GM23248 (cell line): ENCODE data around the gene MYO1D. TPM values are rescaled to one million over a fixed set of nuclear protein-coding genes. Genes with fewer than 3 reads are reported as not detected.

ENCODE experiments used
- DNase-seq: peaks from one replicate; pipeline ENCODE4 v3.0.0-alpha.2; 2015
- H2AFZ ChIP-seq: fragments of 200-600 bp; sonication (generic); 2 replicates; pipeline ENCODE4 v1.6.1; 2016; ENCODE audit warnings: antibody characterized with exemption
- H3F3A ChIP-seq: fragments of 200-600 bp; sonication (generic); 2 replicates; pipeline ENCODE4 v1.6.1; 2016; ENCODE audit warnings: mild to moderate bottlenecking, antibody characterized with exemption, mixed run types; ENCODE audit not compliant: insufficient read depth
- H3K27ac ChIP-seq: fragments of 200-600 bp; sonication (generic); 2 replicates; pipeline ENCODE4 v1.5.1; 2016; ENCODE audit warnings: mild to moderate bottlenecking
- H3K27me3 ChIP-seq: fragments of 200-600 bp; sonication (generic); replicated peaks from 2 replicates; pipeline ENCODE4 v1.6.1; 2016; ENCODE audit warnings: mild to moderate bottlenecking; ENCODE audit not compliant: insufficient read depth
- H3K36me3 ChIP-seq: fragments of 200-600 bp; sonication (generic); 2 replicates; pipeline ENCODE4 v1.6.1; 2016; ENCODE audit warnings: low read depth, mild to moderate bottlenecking
- H3K4me1 ChIP-seq: fragments of 200-600 bp; sonication (generic); 2 replicates; pipeline ENCODE4 v1.6.1; 2016; ENCODE audit warnings: mild to moderate bottlenecking; ENCODE audit not compliant: insufficient read depth
- H3K4me2 ChIP-seq: fragments of 200-600 bp; sonication (generic); one replicate; pipeline ENCODE4 v1.6.1; 2016; ENCODE audit warnings: mild to moderate bottlenecking; ENCODE audit not compliant: unreplicated experiment
- H3K4me3 ChIP-seq: fragments of 200-600 bp; sonication (generic); 2 replicates; pipeline ENCODE4 v1.5.1; 2016; ENCODE audit warnings: mild to moderate bottlenecking
- H3K79me2 ChIP-seq: fragments of 200-600 bp; sonication (generic); 2 replicates; pipeline ENCODE4 v1.6.1; 2016; ENCODE audit warnings: mild to moderate bottlenecking; ENCODE audit not compliant: insufficient read depth
- H3K9ac ChIP-seq: fragments of 200-600 bp; sonication (generic); 2 replicates; pipeline ENCODE4 v1.6.1; 2016; ENCODE audit warnings: mild to moderate bottlenecking
- H3K9me2 ChIP-seq: fragments of 200-600 bp; sonication (generic); 2 replicates; pipeline ENCODE4 v1.6.1; 2016; ENCODE audit warnings: mixed run types, mild to moderate bottlenecking, moderate library complexity; ENCODE audit not compliant: insufficient read depth
- H3K9me3 ChIP-seq: fragments of 200-600 bp; sonication (generic); one replicate; pipeline ENCODE4 v1.6.1; 2017; ENCODE audit warnings: low read depth
- H4K20me1 ChIP-seq: fragments of 200-600 bp; sonication (generic); 2 replicates; pipeline ENCODE4 v1.6.0; 2016; ENCODE audit not compliant: insufficient read depth
- EZH2 ChIP-seq: fragments of 200-600 bp; sonication (generic); IDR thresholded peaks from 2 replicates; pipeline ENCODE4 v1.6.1; 2018; ENCODE audit warnings: antibody characterized with exemption, mild to moderate bottlenecking; ENCODE audit not compliant: insufficient read depth, poor library complexity, severe bottlenecking
- EZH2phosphoT487 ChIP-seq: fragments of 200-600 bp; sonication (generic); IDR thresholded peaks from 2 replicates; pipeline ENCODE4 v1.6.1; 2018; ENCODE audit warnings: antibody characterized with exemption, moderate library complexity, mild to moderate bottlenecking, low read depth; ENCODE audit not compliant: insufficient read depth
- WGBS, 2 experiments: methylation state at CpG; one replicate each; pipeline ENCODE4 v1.1.6; 2015 to 2017; ENCODE audit warnings: low lambda C conversion rate in 2 of 2, low coverage in 1 of 2; ENCODE audit errors: missing lambda C conversion rate in 2 of 2; 5-methylcytosine and 5-hydroxymethylcytosine counted together
- in situ Hi-C: fragments of 300-500 bp; cut with MboI; formaldehyde crosslinking; loops from 2 replicates; pipeline ENCODE4 v1.15.0; 2020
- polyA plus RNA-seq: library from polyadenylated mRNA; unstranded; fragments of >200 nt; fragmentation: Nextera tagmentation; extraction: Ambion mirVana; gene quantifications from 2 replicates; pipeline ENCODE4 v1.2.1, GENCODE V29; 2016
- total RNA-seq: library from RNA; depleted of rRNA; stranded (reverse); fragments of >200 nt; shearing (Covaris generic); gene quantifications from 2 replicates; pipeline ENCODE4 v1.2.3, GENCODE V29; 2014

The MYO1D gene
- total and polyA plus RNA-seq, 2 experiments from 2014 or later, result 54.1 to 99.5 TPM

GRCh38 chr17:32801193-32801592 lies 75.7 kb downstream of the MYO1D start:
- in situ Hi-C loops, result no loop called here
- no peak overlapping the region for H3K27ac ChIP-seq
- peaks cover 63% of the 10 kb centered on the region for H3K4me1 ChIP-seq
- H3K9me3 ChIP-seq, result no peaks in the 10 kb centered on the region
- no peak overlapping the region for H3K4me2 ChIP-seq
- H3K9me2 ChIP-seq, result no peaks in the 10 kb centered on the region; the same call in 1 of the 2 replicates
- TF ChIP-seq EZH2 (no peak), EZH2phosphoT487 (no peak)
- peaks cover 67% of the 10 kb centered on the region for H3K79me2 ChIP-seq
- no peak for DNase-seq
- H3K4me3 ChIP-seq, result no peak overlapping the region
- peaks cover 34% of the 10 kb centered on the region; the same call in 1 of the 2 replicates for H3F3A ChIP-seq
- no peaks in the 10 kb centered on the region for H3K36me3 ChIP-seq
- H3K9ac ChIP-seq, result no peak overlapping the region
- 37 to 43% methylated on average over 4 of the region's 4 CpGs for WGBS, 2 experiments
- H2AFZ ChIP-seq, result no peak overlapping the region
- no peaks in the 10 kb centered on the region for H4K20me1 ChIP-seq
- H3K27me3 ChIP-seq, result no peaks in the 10 kb centered on the region

GRCh38 chr17:32798938-32799337 lies 78.0 kb downstream of the MYO1D start:
- H3K79me2 ChIP-seq, result peaks cover 90% of the 10 kb centered on the region
- H3K9me3 ChIP-seq, result no peaks in the 10 kb centered on the region
- no peak overlapping the region for H3K4me3 ChIP-seq
- no peak overlapping the region for H3K9ac ChIP-seq
- H2AFZ ChIP-seq, result no peak overlapping the region
- H3K4me1 ChIP-seq, result peaks cover 49% of the 10 kb centered on the region
- H4K20me1 ChIP-seq, result no peaks in the 10 kb centered on the region
- peaks cover 21% of the 10 kb centered on the region; the same call in 1 of the 2 replicates for H3F3A ChIP-seq
- peak; percentile 29 for DNase-seq
- WGBS, 2 experiments, result 59 to 68% methylated on average over 1 of the region's 1 CpG
- in situ Hi-C loops, result no loop called here
- TF ChIP-seq EZH2phosphoT487 (no peak), EZH2 (no peak)
- H3K27me3 ChIP-seq, result no peaks in the 10 kb centered on the region
- H3K9me2 ChIP-seq, result no peaks in the 10 kb centered on the region; the same call in 1 of the 2 replicates
- peak overlapping the region; percentile 60 for H3K4me2 ChIP-seq
- no peaks in the 10 kb centered on the region for H3K36me3 ChIP-seq
- H3K27ac ChIP-seq, result no peak overlapping the region

- 84 to 87% methylated on average over 11 of the region's 11 CpGs for WGBS, 2 experiments
- in situ Hi-C loops, result no loop called here
- no peaks in the 10 kb centered on the region; the same call in 1 of the 2 replicates for H3K9me2 ChIP-seq
These were observed 81.5 kb downstream of the MYO1D start for GRCh38 chr17:32795339-32795979.

GRCh38 chr17:32794533-32795246 lies 82.2 kb downstream of the MYO1D start:
- H3K79me2 ChIP-seq, result peaks cover 84% of the 10 kb centered on the region
- TF ChIP-seq EZH2phosphoT487, result no peak
- TF ChIP-seq EZH2, result no peak
- H3K9me3 ChIP-seq, result no peaks in the 10 kb centered on the region
- H3K9me2 ChIP-seq, result no peaks in the 10 kb centered on the region; the same call in 1 of the 2 replicates
- no peak overlapping the region for H2AFZ ChIP-seq
- DNase-seq, result no peak
- in situ Hi-C loops, result no loop called here
- no peak overlapping the region for H3K4me3 ChIP-seq
- no peaks in the 10 kb centered on the region for H3K27me3 ChIP-seq
- H3K27ac ChIP-seq, result no peak overlapping the region
- 95 to 98% methylated on average over 7 of the region's 7 CpGs for WGBS, 2 experiments
- H4K20me1 ChIP-seq, result no peaks in the 10 kb centered on the region
- no peaks in the 10 kb centered on the region for H3K36me3 ChIP-seq
- no peak overlapping the region for H3K4me2 ChIP-seq
- H3K9ac ChIP-seq, result no peak overlapping the region
- H3F3A ChIP-seq, result no peaks in the 10 kb centered on the region
- peaks cover 20% of the 10 kb centered on the region for H3K4me1 ChIP-seq

More at GRCh38 chr17:32795339-32795979, 81.5 kb downstream of the MYO1D start:
- Histone ChIP-seq H3K4me2 (no peak overlapping the region), H4K20me1 (no peaks in the 10 kb centered on the region), H3K4me3 (no peak overlapping the region), H3K4me1 (peaks cover 20% of the 10 kb centered on the region), H3K9me3 (no peaks in the 10 kb centered on the region), H2AFZ (no peak overlapping the region), H3K36me3 (no peaks in the 10 kb centered on the region), H3K9ac (no peak overlapping the region), H3K27me3 (no peaks in the 10 kb centered on the region), H3K27ac (no peak overlapping the region), H3F3A (no peaks in the 10 kb centered on the region), H3K79me2 (peaks cover 86% of the 10 kb centered on the region)
- TF ChIP-seq EZH2phosphoT487, result no peak
- TF ChIP-seq EZH2, result no peak
- no peak for DNase-seq
